Spleen (tissue), 11 donors: Measurements from ENCODE around the gene CELF1. TPM values are rescaled to one million over a fixed set of nuclear protein-coding genes. Genes with fewer than 3 reads are reported as not detected.

Experiments used
- DNase-seq: peaks from one replicate; pipeline ENCODE4 v3.0.0-alpha.2; 2020
- H3K27ac ChIP-seq, 8 donors: fragments of 200-600 bp; sonication (generic) in 7 of 8; 1 replicate in 4 of 8; 2 replicates in 4 of 8; pipeline versions ENCODE4 v1.5.0 to v1.8.0; 2016 to 2021; ENCODE audit warnings: inconsistent platforms in 4 of 8, mild to moderate bottlenecking in 4 of 8, moderate library complexity in 1 of 8
- H3K27me3 ChIP-seq, 7 donors: fragments of 200-600 bp; sonication (generic) in 6 of 7; replicated peaks in 1 of 7; 1 replicate in 4 of 7; 2 replicates in 3 of 7; pipeline versions ENCODE4 v1.5.0 to v1.8.0; 2016 to 2021; ENCODE audit warnings: inconsistent platforms in 3 of 7, mild to moderate bottlenecking in 1 of 7
- H3K36me3 ChIP-seq, 6 donors: fragments of 200-600 bp; sonication (generic) in 5 of 6; 1 replicate in 4 of 6; 2 replicates in 2 of 6; pipeline versions ENCODE4 v1.5.0 to v1.8.0; 2016 to 2021; ENCODE audit warnings: inconsistent platforms in 2 of 6
- H3K4me1 ChIP-seq, 6 donors: fragments of 200-600 bp; sonication (generic) in 5 of 6; 1 replicate in 3 of 6; 2 replicates in 3 of 6; pipeline versions ENCODE4 v1.5.0 to v1.8.0; 2016 to 2021; ENCODE audit warnings: inconsistent platforms in 3 of 6
- H3K4me3 ChIP-seq, 8 donors: fragments of 200-600 bp; sonication (generic) in 7 of 8; 1 replicate in 4 of 8; 2 replicates in 4 of 8; pipeline versions ENCODE4 v1.5.0 to v1.8.0; 2016 to 2021; ENCODE audit warnings: inconsistent platforms in 4 of 8, mild to moderate bottlenecking in 4 of 8, moderate library complexity in 2 of 8
- H3K9me3 ChIP-seq, 8 donors: fragments of 200-600 bp; sonication (generic) in 7 of 8; 1 replicate in 4 of 8; 2 replicates in 4 of 8; pipeline versions ENCODE4 v1.5.0 to v1.8.0; 2016 to 2021; ENCODE audit warnings: inconsistent platforms in 4 of 8
- CTCF ChIP-seq, 11 experiments: fragments of 200-600 bp in 7 of 11; fragments of 450-650 bp in 4 of 11; sonication (generic) in 4 of 11; IDR thresholded peaks in 8 of 11; conservative IDR thresholded peaks in 3 of 11; 1 replicate in 7 of 11; 2 replicates in 4 of 11; pipeline versions ENCODE4 v1.4.0 to v1.8.0; 2016 to 2021; ENCODE audit warnings: antibody characterized with exemption in 11 of 11, inconsistent platforms in 4 of 11, mild to moderate bottlenecking in 1 of 11
- POLR2A ChIP-seq, 3 donors: fragments of 450-650 bp; IDR thresholded peaks; one replicate each; pipeline ENCODE4 v1.5.1; 2017; ENCODE audit warnings: antibody characterized with exemption in 3 of 3, mild to moderate bottlenecking in 1 of 3
- POLR2AphosphoS5 ChIP-seq, 3 donors: sonication (generic); formaldehyde crosslinking; IDR thresholded peaks; one replicate each; pipeline ENCODE4 v1.5.1; 2017; ENCODE audit warnings: antibody characterized with exemption in 3 of 3
- WGBS, 5 donors: extraction: QIAGEN DNeasy Blood & Tissue Kit in 3 of 5; methylation state at CpG; one replicate each; pipeline versions ENCODE4 v1.1.5 to v1.1.7; 2013 to 2018; 5-methylcytosine and 5-hydroxymethylcytosine counted together
- intact Hi-C: fragments of 100-400 bp; cut with DNase I; formaldehyde crosslinking; loops from one replicate; pipeline ENCODE4 v1.15.0; 2023; ENCODE audit warnings: low total_unique reads
- polyA plus RNA-seq, 3 donors: library from polyadenylated mRNA; stranded (reverse); fragments of 200-250 nt; gene quantifications; one replicate each; pipeline ENCODE4 v1.2.1, GENCODE V29; 2013
- total RNA-seq, 7 donors: library from RNA; depleted of rRNA in 3 of 7; stranded (reverse); fragments of >200 nt in 3 of 7; fragmentation: NEBNext Ultra II Directional in 4 of 7; extraction: Animal tissue kit (Norgen Biotek cat#: 25700) in 4 of 7; gene quantifications; one replicate each; pipeline versions ENCODE4 v1.1.0 to v1.2.1, GENCODE V29; 2016 to 2021
- donor health status: healthy with polysubstance abuse.
- donor health status: DM: no; HTN: no; CAD: no; lungs with moderate emphysema.
- donor health status: DM: no; HTN: no; CAD: no.
- donor health status: Bipolar disorder and iron deficiency.
- donor health status: healthy.
- donor health status: DM: no; HTN: no; CAD: no.
- donor health status: DM: yes; HTN: yes; CAD: no.

CELF1 gene
- total and polyA plus RNA-seq, 10 donors, result 18.5 to 171 (median 116) TPM

DNA sequence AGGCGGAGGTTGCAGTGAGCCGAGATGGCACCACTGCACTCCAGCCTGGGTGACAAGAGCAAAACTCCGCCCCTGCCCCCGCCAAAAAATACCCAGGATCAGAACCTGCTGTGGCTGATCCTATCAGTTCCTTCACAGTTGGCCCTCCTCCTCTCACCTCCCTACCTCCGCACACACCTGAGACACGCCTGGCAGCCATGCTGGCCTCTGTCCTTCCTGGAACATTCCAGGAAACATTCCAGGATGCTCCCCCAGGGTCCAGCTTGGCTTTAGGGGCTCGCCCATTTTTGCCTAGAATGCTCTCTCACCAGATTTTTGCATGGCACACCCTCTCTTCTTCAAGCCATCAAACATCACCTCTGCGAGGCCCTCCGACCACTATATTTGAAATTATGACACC, 106.1 kb downstream of the CELF1 start:
- 84 to 96% (median 93%) methylated on average over 9 of the region's 9 CpGs for WGBS, 5 donors
- DNase-seq, result no peak
- H3K27me3 ChIP-seq, result no peaks in the 10 kb centered on the region

GRCh38 chr11:47445840-47446239, 107.1 kb downstream of the CELF1 start:
- DNase-seq, result no peak
- H3K9me3 ChIP-seq, result no peaks in the 10 kb centered on the region
- peaks cover 0 to 14% (median 6%) of the 10 kb centered on the region in 6 donors for H3K4me1 ChIP-seq
- H3K4me3 ChIP-seq, result no peak overlapping the region
- H3K27me3 ChIP-seq, result no peaks in the 10 kb centered on the region
- H3K36me3 ChIP-seq, result no peaks in the 10 kb centered on the region
- TF ChIP-seq POLR2A (IDR thresholded peaks at IDR 0.05) (no peak), CTCF (IDR thresholded peaks at IDR 0.05 in 8 of 11, conservative IDR thresholded peaks at IDR 0.05 in 3 of 11) (no peak), POLR2AphosphoS5 (IDR thresholded peaks at IDR 0.05) (no peak)
- H3K27ac ChIP-seq, result no peak overlapping the region
- WGBS, 5 donors, result 93 to 99% (median 96%) methylated on average over 4 of the region's 4 CpGs
- intact Hi-C loops, result no loop called here

More for the DNA sequence above, 106.1 kb downstream of the CELF1 start:
- Histone ChIP-seq H3K4me3 (no peak overlapping the region), H3K9me3 (no peaks in the 10 kb centered on the region), H3K27ac (no peak overlapping the region), H3K36me3 (no peaks in the 10 kb centered on the region), H3K4me1 (peaks cover 0 to 14% (median 6%) of the 10 kb centered on the region in 6 donors)
- intact Hi-C loops, result no loop called here
- TF ChIP-seq CTCF (IDR thresholded peaks at IDR 0.05 in 8 of 11, conservative IDR thresholded peaks at IDR 0.05 in 3 of 11) (no peak), POLR2AphosphoS5 (IDR thresholded peaks at IDR 0.05) (no peak)

DNA sequence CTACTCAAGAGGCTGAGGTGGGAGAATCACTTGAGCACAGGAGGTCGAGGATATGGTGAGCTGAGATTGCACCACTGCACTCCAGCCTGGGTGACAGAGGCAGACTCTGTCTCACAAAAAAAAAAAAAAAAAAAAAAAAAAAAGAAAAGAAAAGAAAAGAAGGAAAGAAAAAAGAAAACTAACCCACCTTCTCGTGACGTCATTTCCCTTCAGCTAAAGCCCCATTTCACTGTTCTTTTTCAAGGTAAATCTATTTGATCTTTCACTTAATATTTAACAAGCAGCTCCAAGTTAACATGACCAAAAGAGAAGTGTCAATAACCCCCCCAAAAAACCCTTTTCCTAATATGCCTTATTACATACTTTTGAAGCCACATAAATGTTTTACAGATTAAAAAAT, 109.1 kb downstream of the CELF1 start:
- Histone ChIP-seq H3K27me3 (no peaks in the 10 kb centered on the region), H3K9me3 (no peaks in the 10 kb centered on the region), H3K27ac (no peak overlapping the region), H3K36me3 (no peaks in the 10 kb centered on the region), H3K4me3 (no peak overlapping the region), H3K4me1 (peaks cover 0 to 9% (median 3%) of the 10 kb centered on the region in 6 donors)
- WGBS, 5 donors, result 62 to 88% (median 82%) methylated on average over 3 of the region's 3 CpGs
- no peak for DNase-seq
- intact Hi-C loops, result no loop called here
- no peak for TF ChIP-seq CTCF (IDR thresholded peaks at IDR 0.05 in 8 of 11, conservative IDR thresholded peaks at IDR 0.05 in 3 of 11)
- TF ChIP-seq POLR2AphosphoS5 (IDR thresholded peaks at IDR 0.05), result no peak
- TF ChIP-seq POLR2A (IDR thresholded peaks at IDR 0.05), result no peak

- WGBS, 5 donors, result 86 to 89% (median 88%) methylated on average over 12 of the region's 12 CpGs
- Histone ChIP-seq H3K27ac (no peak overlapping the region), H3K9me3 (no peaks in the 10 kb centered on the region), H3K27me3 (no peaks in the 10 kb centered on the region), H3K4me3 (no peak overlapping the region), H3K4me1 (peaks cover 0 to 9% (median 2%) of the 10 kb centered on the region in 6 donors), H3K36me3 (no peaks in the 10 kb centered on the region)
- no peak for DNase-seq
- TF ChIP-seq POLR2A (IDR thresholded peaks at IDR 0.05) (no peak), CTCF (IDR thresholded peaks at IDR 0.05 in 8 of 11, conservative IDR thresholded peaks at IDR 0.05 in 3 of 11) (no peak), POLR2AphosphoS5 (IDR thresholded peaks at IDR 0.05) (no peak)
- intact Hi-C loops, result no loop called here
Observed at GRCh38 chr11:47443028-47443700, 109.8 kb downstream of the CELF1 start.
